GM18526 (cell line): Measurements from ENCODE around the gene AK4.

Source experiments
- POLR2A ChIP-seq: IDR thresholded peaks from 3 replicates; pipeline ENCODE4 v1.6.1; 2011; ENCODE audit not compliant: insufficient read length; ENCODE audit errors: extremely low read depth

The AK4 gene

DNA sequence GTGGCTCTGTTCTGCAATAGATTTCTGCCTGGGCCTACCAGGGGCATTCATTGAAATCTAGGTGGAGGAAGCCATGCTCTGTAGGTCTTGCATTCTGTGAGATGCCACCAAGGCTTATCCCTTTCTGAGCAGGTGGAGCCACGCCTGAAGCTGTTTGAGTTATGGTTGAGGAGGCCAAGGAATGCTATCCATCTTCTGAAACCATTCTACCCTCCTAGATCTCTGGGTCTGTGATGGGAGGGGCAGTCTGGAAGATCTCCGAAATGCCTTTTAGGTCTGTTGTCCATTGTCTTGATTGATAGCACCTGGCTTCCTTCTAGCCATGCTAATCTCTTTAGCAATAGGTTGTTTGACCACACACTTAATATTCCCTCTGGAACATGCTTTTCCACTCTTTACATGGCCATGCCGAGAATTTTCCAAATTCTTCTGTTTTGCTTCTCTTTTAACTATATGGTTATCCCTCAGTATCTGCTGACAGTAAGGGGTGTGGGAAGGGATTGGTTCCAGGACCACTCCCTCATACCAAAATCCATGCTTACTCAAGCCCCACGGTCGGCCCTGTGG, 45.2 kb downstream of the AK4 start:
- TF ChIP-seq POLR2A = no peak

DNA sequence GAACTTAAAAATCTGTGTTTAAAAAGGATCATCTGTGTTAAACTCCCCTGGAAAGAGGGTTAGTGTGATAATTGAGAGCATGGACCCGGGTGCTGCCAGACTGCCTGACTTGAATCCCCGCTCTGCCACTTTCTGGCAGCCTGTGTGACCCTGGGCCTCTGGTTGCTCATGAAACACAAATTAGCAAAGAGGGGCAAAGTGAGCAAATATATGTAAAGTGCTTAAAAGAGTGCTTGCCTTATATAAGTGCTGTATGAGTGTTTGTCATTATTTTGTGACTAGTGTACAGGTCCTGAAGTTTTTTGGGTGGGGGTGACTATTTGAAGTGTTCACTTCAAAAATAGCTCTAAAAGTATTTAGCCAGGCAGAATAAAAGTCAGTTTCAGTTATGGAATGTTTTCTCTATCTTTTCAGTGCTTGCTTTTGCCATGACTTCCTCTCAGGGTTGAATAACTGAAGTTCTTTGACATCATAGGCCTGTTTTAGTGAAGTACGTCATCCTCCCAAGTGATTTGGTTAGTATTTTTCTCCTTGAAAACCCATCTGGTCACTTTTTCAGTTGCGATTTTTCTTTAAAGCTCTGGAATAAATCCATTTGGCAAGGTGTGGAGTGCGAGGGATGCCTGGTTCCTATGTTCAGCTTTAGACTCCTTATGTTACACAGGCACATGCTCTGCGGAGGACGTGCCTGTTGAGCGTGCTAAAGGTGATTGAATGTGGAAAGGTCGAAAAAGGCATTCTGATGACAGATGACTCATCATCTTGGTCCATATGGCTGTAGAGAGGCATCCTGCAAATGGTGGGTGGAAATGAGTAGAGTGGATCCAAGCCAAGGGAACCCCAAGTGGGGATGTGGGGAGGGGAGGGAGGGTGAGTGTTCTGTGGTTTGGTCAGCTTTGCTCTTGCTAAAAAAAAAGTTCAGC, 47.8 kb downstream of the AK4 start:
- TF ChIP-seq POLR2A = no peak

DNA sequence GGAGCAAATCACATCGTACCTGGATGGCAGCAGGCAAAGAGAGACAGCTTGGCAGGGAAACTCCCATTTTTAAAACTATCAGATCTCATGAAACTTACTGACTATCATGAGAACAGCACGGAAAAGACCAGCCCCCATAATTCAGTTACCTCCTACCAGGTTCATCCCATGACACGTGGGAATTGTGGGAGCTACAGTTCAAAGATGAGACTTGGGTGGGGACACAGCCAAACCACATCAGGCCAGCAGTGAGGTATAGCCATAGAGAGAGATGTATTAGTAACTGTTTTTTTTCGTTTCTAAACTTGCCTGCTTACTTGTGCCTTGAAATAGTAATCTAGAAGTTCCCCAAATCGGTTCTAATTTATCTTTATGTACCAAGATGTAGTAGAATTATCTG, 48.9 kb downstream of the AK4 start:
- no peak for TF ChIP-seq POLR2A

DNA sequence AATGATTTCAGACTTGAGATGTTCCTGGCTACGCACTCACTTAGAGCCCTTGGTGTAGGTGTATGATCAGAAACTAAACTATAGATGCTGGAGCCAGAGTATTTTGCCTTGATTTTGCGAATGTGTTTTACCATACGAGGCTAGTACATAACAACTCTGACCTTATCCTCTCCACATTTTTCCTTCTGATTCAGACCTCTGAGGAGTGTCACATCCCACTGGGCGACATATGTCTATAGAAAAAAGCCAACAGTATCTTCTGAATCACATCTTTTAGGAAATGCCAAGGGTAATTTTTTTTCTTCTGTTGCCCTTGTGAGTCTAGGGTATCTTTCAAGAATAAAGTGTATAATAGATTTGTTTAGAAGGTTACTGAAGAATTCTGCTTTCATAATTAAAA, 49.6 kb downstream of the AK4 start:
- no peak for TF ChIP-seq POLR2A

DNA sequence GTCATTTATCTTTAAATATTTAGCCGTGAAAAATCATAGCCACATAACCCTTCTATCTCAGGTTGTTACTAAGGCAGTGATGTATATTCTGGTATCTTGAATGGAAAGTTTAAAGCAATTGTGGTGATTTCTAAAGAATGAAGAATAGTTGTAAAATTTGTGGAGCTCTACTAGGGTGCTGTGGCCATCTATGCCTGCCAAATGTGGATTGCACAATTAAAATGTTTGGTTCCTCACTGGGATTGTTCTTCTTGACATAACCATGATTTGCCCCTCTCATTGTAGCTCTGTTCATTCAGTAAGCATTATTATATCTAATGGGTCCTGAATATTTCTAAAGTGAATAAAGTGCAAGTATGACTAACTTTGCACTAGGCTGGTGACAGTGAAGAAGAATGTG, 50.1 kb downstream of the AK4 start:
- no peak for TF ChIP-seq POLR2A

DNA sequence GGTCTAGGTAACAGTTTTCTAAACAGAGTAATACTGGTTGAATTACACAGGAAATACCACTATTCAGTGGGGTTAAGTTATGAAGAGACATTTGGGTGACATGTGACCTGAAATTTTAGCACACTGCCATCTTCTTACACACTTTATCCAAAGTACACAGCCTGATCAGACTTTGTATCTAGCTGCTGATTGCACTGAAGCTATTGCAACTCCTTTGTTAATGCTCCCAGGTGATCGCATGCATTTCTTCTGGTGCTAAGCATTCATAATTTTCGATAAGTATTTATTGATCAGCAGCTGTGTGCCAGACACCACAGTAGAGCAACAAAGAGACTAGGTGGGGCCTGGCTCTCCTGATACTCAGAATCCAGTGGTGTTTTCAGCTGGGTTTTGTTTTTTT, 52.4 kb downstream of the AK4 start:
- TF ChIP-seq POLR2A = no peak

DNA sequence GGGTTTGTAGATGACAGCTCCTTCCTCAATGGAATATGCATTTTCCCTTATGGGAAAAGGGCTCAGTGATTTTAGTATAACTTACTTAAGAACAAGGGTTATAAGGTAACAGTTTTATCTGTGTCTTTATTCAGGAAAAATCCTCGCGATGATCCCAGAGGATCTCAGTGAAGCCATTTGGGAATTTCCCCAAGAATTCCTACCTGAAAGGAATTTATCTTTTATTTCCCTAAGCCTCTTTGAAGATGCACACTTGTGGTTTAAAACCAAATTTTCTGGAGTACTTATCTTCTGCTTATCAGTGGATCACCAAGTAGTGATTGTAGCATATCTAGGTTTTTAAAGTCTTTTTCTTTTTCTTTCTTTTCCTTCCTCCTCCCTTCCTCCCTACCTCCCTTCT, 58.8 kb downstream of the AK4 start:
- TF ChIP-seq POLR2A = no peak

DNA sequence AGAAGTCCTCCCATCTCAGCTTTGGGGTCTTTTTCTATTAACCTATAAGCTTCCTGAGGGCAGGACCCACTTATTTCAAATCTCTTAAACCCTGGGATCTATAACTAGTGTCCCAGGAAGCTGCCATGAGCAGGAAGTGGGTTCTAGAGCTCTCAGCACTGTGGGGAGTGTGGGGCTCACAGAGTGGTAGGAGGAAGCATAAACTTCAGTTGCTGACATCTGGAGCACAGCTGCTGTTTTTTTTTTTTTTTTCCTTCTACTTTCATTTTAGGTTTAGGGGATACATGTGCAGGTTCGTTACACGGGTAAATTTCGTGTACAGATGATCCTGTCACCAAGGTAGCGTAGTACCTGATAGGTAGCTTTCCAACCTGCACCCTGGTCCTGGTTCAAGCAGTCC, 59.3 kb downstream of the AK4 start:
- no peak for TF ChIP-seq POLR2A

DNA sequence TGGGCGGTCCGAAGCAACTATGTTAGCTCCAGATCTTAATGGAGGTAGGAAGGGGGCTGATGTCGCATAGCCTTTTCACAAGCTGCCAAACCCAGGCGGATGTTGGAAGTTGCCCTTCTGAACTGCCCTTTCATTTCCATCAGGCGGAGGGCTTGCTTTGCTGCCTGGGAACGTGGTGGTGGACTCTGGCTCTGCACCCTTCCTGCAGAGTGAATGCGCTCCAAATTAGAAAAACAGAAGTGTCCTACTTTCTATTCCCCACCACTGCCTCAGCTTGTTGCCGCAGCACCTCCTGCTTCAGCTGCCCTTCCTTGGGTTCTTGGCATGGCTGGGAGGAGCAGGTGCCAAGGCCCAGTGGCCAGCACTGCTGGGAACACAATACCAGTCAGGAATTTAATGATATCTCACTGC, 60.6 kb downstream of the AK4 start:
- no peak for TF ChIP-seq POLR2A

DNA sequence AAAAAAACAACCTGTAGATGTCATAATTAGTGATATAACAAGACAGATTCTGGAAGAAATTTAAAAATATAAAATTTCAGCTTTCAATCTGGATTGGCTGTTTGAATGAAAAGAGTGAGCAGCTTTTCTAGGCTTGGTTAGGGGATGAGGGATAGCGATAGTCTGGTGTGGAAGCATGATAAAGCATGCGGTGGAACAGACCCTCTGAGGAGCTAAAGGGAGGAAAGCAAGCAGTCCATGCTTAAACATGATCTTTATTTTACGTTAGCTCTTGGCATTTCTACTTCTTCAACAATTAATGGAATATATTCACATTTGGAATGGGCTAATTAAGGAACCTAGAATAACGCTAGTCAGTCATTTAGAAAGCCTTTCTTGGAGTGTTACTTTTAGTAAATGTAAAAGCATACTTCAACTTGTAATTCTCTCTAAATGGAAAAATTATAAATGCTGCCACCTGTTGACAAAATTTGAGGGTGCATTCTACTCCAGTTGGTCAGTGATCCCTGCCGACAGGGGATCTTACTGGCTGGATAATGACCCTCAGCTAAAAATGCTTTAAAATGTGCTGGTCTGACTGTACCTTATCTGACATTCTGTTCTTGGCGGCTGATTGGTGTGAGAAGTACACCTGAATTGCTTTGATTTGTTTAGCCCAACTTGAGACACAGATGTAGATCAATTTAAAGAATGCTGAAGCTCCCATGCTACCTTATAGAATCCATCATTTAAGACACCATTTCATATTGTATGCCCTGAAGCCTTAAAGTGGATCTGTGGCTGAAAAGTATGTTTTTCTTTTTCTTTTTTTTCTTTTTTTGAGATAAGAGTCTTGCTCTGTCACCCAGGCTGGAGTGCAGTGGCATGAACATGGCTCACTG, 61.2 kb downstream of the AK4 start:
- no peak for TF ChIP-seq POLR2A

DNA sequence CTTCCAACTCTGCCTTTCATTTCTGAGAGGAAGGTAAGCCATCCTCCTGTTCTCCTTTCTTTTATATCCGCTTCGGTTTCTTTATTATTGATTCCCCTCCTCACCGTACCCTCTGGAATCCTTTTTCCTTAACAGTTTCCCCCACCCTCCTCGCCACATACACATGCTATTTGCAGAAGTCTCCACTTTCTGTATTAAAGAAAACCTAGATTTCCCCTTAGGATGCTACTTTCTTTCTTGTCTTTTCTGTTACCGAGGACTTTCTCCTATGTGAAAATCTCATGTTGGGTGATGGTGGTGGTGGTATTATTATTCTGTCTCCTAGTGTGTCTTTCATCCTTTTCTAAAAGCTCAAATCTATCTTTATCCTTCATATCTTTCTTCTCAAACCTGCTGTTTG, 62.3 kb downstream of the AK4 start:
- no peak for TF ChIP-seq POLR2A

DNA sequence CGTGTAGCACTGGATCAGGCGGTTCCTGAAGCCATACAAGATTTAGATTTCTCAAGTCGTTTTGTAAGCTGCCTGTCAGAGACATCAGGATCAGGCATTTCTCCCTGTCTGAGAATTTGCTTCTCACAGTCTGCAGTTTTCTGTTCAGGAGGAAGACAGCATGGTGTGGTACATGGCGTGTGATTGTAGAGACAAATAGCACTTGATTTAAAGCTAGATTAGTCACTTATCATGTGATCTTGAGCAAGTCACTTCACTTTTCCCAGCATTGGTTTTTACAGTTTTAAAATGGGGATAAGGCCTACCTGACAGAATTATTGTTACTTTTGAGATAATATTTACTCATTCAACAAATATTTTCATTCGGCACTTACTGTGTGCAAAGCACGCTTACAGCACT, 63.3 kb downstream of the AK4 start:
- no peak for TF ChIP-seq POLR2A

DNA sequence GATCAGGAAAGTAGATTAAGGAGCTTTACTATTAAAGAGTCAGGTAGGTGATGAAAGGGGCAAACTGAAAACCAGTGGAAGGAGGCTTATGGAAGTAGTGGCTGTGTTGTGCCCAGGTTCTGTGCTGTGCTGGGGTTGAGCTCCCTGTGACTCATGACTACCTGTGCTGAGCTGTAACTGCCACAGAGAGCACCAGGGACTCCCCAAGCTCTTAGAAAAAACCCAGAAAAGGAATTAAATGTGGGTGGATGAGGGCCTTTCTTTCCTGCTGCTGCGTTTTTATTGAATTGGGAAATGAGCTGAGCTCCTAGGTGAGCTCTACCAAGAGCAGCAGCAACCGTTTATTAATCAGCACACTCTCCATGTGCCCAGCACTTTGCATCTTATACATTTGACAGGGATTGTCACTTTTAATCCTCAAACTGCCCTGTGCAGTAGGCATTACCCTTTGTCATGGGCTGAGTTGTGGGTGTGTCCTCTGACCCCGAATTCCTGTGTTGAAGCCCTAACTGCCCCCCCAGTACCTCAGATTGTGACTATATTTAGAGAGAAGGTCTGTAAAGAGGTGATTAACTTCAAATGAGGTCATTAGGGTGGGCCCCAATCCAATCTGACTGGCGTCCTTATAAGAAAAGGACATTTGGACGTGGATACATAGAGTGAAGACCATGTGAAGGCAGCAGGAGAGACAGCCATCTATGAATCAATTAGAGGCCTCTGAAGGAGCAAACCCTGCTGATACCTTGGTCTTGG, 65.4 kb downstream of the AK4 start:
- TF ChIP-seq POLR2A = no peak

DNA sequence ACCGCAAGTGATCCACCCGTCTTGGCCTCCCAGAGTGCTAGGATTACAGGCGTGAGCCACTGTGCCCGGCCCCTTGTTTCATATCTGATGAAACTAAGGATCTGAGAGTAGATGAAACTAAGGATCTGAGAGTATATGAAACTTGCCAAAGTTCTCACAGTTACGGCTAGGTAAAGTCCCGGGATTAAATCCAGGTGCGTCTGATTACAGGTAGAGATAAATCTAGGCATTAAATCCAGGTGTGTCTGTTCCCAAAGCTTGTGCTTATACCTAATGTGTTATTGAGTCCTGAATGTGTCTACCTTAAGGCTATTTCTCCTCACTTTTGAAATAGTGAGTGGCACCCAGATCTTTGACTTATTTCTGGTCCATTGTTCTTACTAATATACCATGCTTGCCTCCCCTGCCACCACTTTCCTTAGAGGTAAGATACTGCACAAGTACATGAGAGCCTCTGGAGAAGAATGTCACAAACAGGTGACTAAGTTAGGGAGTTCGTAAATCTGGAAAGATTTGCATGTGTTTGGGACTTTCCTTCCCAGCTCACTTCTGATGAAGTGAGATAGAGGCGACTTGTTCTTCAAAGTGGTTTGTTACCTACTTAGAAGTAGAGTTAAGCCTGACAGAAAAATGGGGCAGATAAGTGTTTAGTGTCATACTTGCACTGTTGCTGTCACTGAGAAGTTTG, 66.5 kb downstream of the AK4 start:
- TF ChIP-seq POLR2A = no peak
